EL (cell line): ENCODE data around the gene FMNL2.
"Not testable (repeated sequence)": the region's sequence is repeated elsewhere in the genome, so short reads cannot be mapped to it uniquely, and the experiment has no call there.

Source experiments
- DNase-seq: peaks from one replicate; pipeline ENCODE4 v3.0.0-alpha.2; 2016

The FMNL2 gene

DNA sequence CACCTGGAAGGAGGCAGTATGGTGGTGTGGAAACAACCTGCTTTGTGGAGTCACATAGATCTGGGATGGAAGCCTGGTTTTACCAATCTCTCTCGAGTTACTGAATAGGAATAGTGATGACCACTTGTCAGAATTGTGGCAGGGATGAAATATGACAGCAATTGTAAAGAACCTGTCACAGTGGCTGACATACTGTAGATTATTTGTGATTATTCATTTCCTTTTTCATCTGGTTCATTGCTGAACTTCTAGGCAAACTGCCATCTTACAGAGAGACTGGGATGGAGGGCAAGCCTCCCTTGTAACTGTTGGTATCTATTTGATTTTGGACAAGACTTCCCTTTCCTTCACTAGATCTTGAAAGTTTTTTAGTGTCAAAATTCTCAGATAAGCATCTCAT is 42.0 kb downstream of the FMNL2 start:
- no peak for DNase-seq

- DNase-seq = no peak
These were observed 44.1 kb downstream of the FMNL2 start for GRCh38 chr2:152379089-152379488.

DNA sequence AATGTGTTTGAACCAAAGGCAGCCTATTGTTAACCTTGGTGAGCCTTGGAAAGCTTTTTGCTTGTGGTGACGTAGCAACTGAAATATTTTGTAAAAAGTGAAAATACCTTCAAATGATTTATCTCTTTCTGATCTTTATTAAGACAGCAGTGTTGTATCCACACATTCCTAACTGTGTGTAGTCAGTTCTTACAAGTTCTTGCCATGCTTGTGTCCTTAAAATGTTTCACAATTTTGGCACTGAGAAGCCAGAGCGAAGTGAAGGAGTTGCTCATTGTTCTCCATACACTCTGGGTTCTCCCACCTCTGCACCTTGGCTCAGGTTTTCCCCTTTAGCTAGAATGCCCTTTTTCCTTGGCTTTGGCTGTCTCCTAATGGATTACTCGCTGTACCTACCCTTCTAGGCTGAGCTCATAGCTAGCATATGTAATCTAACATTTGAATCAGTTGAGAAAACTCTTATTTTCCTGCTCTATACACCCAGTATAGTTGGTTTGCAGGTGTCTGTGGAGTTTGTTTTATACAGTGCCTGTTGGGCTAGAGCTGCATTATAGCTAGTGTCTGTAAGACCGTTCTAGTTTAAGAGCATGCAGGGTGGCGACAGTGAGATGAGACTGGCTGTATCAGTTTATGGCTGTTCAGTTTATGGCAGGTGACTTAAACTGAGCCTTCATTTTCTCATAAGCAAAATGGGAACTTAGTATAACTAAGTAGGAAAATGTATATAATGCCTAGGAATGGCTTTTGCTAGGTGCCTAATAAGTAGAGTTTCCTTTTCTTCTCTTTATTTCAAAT is 45.5 kb downstream of the FMNL2 start:
- DNase-seq = no peak

DNA sequence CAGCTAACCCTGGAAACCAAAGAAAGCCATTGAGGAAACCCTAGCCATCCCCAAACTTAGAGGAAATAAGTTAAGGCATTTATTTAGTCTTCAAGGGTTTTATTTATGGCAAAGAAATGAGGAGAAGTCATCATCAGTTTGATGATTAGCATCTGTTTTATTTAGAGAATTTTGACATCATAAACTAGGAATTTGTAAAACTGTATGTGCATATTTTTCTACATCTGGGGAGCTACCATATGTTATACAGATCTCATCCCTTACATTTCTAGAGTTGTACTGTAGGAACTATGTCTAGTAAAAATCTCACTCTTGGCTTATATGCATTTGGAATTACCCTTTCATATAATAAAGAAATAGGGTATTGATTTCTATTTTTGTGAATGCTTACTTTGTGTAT is 48.7 kb downstream of the FMNL2 start:
- peak; percentile 68 for DNase-seq

DNA sequence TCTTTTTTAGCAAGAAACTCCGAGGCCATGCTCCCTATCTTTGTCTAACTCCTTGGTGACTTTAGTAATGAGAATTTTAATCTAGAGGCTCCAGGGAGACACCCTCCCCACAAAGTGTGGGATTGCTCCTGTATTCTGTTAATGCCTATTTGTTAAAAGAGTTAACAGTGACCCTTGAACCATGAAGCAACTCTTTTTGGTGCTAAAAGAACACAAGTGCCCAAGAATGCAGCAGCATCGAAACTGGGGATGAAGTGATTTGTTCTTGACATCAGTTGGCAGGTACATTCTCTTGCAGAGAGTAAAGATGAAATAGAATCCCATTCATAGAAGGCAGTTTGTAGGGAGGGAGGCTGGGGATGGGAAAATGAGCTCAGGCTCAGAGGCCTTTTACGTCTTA is 50.0 kb downstream of the FMNL2 start:
- DNase-seq = no peak

- no peak for DNase-seq
These were observed 50.7 kb downstream of the FMNL2 start for GRCh38 chr2:152385650-152386049.

DNA sequence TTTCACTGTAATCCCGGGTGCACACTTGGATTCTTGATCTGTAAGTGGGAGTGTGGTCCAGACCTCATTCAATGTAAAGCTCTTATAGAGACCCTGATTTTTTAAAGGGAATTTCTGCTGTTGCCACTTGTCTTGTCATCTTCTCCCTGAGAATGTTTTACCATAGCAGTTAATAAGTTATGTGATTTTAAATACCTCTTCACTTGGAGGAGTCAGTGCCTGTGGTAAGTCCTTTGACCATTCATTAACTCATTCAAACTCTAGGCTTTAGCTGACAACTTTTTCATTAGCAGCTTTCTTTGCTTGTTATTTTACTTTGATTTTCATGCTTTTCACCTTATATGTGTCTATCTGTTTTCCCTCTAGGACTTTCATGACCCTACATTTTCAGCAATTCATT is 51.3 kb downstream of the FMNL2 start:
- no peak for DNase-seq

DNA sequence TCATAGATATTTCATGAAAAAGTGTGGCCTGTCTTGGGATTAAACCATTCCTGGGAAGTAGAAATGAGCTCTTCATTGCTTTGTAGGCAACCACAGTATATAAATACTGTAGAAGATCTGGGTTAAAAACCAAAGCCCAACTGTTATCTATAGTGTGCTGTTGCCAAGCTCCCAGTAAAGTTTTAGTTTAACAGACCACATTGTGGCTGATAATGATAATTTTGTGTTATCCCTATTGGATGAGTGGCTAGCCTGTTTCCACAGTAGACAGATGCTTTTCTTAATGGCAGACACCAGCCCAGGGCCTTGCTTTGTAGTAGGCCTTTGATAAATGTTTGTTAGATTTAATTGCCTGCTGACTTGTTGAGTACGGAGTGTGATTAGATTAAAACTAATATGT is 52.1 kb downstream of the FMNL2 start:
- DNase-seq = no peak

DNA sequence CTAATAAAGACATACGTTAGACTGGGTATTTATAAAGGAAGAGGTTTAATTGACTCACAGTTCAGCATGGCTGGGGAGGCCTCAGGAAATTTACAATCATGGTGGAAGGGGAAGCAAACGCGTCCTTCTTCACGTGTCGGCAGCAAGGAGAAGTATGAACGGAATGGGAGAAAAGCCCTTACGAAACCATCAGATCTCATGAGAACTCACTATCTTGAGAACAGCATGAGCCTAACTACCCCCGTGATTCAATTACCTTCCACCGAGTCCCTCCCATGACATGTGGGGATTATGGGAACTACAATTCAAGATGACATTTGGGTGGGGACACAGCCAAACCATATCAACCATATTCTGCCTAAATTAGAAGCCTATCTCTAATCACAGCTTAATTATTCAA is 53.3 kb downstream of the FMNL2 start:
- DNase-seq = not testable (repeated sequence)

DNA sequence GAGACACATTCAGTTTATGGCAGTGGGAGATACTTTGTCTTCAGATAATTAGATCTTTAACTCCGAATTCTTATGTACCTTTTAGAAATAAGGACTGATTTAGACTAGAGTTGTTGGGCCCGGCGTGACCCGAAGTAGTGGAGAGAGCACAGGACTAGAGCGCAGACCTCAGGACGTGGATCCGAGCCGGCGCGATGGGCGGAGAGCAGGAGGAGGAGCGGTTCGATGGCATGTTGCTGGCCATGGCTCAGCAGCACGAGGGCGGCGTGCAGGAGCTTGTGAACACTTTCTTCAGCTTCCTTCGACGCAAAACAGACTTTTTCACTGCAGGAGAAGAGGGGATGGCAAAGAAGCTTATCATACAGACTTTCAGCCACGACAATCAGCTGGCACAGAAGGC is 54.5 kb downstream of the FMNL2 start:
- DNase-seq = no peak

DNA sequence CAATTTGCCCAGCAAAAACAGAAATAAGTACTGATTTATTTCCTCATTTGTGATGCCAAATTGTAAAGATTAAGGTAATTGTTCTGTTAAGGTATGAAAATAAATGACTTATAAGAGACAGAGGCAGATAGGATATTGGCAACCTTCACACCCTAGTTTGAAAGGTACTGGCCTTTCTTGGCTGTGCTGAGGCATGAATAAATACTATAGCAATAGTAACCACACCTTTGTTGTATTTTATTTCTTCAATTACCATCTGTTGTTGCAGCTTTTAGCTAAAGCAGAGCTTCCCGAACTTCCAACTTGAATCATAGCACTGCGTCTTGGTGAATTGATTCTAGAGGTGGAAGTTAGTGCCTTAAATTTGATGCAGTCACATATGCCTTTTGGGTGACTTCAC is 55.9 kb downstream of the FMNL2 start:
- no peak for DNase-seq

DNA sequence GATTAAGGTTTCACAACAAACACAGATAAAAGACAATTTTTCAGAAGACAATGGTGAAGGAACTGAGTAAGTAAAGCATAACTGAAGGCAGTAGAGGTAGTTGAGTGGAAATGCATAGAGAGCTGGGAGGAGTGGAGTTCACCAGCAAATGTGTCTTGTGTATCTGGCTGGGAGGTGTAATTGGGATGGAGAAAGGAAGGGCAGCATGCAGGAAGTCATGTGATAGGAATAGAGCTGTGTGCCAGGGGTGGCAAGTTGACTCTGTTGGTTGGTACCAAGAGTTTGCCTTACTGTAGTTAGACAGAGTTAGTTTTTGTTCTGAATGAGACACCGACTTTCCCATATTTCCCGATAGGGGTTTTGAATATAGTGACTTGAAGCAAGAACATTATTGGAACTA is 56.3 kb downstream of the FMNL2 start:
- DNase-seq = no peak

DNA sequence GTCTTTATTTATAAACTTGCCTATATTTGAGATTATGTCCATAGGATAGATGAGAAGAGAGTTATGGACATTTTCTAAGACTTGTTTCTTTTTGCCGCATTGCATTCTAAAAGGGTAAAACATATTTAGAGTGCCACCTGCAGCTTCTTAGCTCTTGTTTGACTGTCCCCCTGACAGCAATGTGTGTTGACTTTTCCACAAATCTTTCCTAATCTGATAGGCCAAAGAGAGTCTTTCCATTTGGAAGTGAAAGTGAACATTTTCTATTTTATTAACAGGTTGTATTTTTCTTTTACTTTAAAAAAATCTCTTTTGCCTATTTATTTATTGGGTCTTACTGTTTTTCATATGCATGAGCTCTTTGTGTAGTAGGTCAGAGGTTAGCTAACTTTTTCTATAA is 58.4 kb downstream of the FMNL2 start:
- no peak for DNase-seq

- DNase-seq = no peak
These were observed 59.4 kb downstream of the FMNL2 start for GRCh38 chr2:152394326-152394725.

DNA sequence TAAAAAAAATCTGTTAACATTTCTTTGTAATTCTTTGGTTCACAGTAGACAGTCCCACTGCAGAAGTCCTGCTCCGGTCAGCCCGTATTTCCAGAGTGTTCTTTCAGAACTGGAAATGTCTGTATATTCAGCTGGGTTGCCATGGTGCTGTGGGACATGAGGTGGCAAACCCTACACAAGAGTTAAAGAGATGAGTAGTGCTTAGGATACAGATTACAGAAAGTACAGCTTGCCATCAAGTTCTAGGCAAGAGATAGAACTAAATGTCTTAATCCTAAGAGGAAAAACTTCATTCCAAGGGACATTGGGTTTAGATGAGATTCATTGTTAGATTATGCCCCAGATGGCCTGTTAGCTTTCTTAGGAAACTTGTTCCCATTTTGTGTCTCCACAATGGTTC is 60.1 kb downstream of the FMNL2 start:
- peak; percentile 32 for DNase-seq

- no peak for DNase-seq
These were observed 60.6 kb downstream of the FMNL2 start for GRCh38 chr2:152395572-152395971.

DNA sequence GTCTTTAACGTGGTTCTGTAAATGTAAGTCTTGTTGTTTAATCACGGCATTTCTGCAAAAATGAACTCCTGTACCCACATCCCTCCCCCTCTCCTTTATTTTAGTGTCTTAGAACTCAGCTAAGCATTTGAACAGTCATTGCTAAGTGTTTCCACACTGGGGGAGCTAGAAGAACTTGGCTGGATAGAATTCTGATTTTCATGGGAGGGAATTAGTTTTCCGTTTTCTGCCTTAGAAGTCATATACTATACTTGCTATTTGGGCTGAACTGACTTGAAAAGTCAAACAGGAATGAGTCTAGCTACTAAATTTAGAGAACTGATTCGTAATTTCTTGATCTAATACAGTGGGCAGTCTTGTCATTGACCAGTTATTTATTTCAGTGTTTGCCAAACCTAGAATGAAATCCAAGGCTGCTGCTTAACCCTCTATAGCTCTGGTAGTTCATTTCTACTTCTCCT is 61.1 kb downstream of the FMNL2 start:
- DNase-seq = no peak

- peak; percentile 37 for DNase-seq
These were observed 61.8 kb downstream of the FMNL2 start for GRCh38 chr2:152396763-152397162.

- DNase-seq = no peak
These were observed 64.0 kb downstream of the FMNL2 start for GRCh38 chr2:152399003-152399402.

DNA sequence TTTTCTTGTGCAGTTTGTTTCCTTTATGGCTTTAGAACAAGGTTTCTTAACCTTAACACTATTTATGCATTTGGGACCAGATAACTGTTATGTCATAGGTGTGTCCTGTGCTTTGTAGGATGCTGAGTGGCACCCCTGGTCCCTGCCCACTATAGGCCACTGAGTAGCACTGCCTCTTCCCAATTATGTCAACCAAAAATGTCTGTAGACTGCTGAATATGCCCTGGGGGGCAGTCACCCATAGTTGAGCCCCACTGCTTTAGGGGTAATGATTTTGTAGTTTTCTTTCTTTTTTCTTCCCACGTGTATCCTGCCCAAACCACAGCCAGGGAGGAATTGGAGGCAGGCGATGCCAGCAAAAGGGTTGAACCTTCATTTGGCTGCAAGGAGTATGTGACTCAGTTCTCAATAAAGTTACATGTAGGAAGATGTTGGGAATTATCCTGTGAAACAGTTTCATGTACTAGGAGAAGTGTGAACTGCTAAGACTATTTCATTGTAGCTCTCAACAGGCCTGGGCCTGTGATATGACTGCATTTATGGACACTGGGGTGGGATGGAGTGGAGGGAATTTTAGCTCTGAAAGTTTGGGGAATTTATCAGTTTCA is 65.7 kb downstream of the FMNL2 start:
- DNase-seq = peak; percentile 50

GRCh38 chr2:152402780-152403759 is 68.1 kb downstream of the FMNL2 start:
- no peak for DNase-seq

GRCh38 chr2:152405206-152406118 is 70.5 kb downstream of the FMNL2 start:
- peak; percentile 47 for DNase-seq
